Putamen (tissue), 1 donor: ENCODE results near the gene FAM131B.

Experiments used
- DNase-seq: peaks from one replicate; pipeline ENCODE4 v3.0.0-alpha.2; 2016; ENCODE audit warnings: low spot score

FAM131B gene

GRCh38 chr7:143358626-143359025 is 3.9 kb downstream of the FAM131B start:
- no peak for DNase-seq

- no peak for DNase-seq
Observed at GRCh38 chr7:143356414-143357050, 6.0 kb downstream of the FAM131B start.

- DNase-seq = no peak
Observed at GRCh38 chr7:143355450-143356385, 6.8 kb downstream of the FAM131B start.

- DNase-seq = no peak
Observed at GRCh38 chr7:143354965-143355364, 7.5 kb downstream of the FAM131B start.

GRCh38 chr7:143354376-143354775 is 8.1 kb downstream of the FAM131B start:
- DNase-seq = no peak

DNA sequence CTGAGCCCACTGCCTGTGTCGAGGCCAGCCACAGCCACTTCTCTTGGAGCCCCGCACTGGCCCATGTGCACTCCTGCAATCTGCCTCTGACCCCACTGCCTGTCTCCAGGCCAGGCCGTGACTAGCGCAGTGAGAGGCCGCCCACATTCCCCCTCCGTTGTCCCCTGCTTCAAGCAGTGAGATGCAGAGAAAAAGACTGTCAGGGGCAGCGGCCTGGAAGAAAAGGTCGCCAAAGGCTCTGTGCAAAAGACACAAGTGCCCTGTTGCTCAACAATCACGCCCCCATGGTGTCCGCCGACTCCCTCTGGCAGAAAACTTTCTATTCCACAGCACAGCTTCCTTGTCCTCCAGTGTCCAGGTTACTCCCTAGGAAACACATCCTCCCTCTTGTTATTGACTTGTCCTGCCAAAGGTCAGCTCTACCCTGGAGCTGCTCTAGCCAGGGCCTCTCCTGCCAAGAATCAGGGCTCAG is 9.9 kb downstream of the FAM131B start:
- DNase-seq = no peak

DNA sequence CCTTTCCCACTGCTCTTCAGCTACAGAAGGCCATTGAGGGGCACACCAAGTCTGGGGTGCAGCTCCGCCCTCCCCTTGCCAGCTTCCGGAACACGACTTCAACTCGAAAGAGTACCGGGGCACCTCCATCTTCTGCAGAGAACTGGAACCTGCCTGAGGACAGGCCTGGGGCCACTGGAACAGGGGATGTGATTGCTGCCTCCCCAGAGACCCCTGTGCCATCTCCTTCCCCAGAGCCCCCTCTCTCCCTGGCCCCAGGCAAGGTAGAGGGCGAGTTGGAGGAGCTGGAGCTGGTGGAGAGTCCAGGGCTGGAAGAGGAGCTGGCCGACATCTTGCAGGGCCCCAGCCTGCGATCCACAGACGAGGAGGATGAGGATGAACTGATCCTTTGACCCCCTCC is 10.9 kb downstream of the FAM131B start:
- no peak for DNase-seq

DNA sequence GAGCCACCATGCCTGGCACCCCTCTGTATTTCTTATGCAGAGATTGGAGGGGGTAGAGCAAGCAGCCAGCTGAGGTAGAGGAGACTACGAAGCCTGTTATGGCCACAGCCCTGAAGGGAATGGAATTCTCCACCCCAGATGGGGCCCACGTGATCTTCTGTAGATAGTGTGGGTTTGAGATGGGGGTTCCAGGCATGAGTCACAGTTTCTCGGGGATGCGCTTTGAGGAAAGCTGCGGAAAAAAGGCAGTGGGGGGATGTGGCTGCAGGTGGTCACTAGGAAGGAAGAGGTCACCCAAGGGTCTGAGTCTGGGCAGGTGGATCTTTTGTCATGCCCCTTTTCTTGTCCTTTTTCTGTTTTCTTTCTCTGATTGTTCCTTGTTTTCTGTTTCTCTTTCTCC is 11.5 kb downstream of the FAM131B start:
- DNase-seq = no peak

DNA sequence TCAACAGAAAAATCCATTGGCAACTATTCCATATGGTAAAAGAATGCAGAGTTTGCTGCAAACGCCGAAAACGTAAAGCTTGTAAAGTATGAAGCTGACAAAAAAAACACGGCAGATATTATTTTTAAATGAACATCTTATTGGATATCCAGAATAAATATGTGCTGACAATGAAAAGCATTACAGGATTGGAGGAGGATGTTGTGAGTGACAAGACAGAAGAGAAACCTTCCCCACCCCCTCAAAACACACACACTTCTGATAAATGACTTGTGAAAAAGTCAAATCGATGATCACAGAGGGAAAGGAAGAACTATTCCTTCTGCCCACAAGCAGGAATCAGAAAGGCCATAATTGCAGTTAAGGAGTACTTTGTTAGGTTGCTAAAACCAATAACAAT is 14.6 kb downstream of the FAM131B start:
- DNase-seq = no peak

DNA sequence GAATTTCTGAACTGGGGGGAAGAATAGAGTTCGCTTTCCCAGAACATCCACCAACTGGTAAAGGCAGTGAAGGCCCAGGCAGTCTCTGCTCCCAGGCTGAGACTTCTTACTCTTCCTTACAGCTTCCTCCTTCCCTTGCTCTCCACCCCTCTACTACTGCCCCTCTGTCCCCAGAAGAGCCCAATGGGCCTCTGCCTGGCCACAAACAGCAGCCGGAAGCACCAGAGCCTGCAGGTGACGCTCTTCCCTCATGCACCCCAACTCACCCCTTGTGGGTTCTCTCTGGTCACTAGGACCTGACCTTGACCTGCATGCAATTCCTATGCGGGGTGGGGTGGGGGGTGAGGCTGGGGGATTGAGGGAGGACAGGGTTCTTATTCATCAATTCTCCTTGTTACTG is 16.5 kb downstream of the FAM131B start:
- DNase-seq = no peak

DNA sequence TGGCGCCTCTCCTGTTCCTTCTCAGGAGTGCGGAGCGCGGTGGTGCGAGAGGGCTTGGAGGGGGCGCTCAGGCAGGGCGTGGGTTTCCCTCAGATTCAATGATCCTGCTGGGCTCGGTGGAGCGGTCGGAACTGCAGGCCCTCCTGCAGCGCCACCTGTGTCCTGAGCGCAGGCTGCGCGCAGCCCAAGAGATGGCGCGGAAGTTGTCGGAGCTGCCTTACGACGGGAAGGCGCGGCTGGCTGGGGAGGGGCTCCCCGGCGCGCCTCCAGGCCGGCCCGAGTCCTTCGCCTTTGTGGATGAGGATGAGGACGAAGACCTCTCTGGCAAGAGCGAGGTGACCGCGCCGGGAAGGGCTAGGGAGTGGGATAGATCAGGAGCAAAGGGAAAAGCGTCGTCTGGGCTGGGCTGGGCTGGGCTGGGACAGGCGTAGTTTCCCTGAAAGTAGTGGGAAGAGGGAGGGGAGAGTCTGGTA is 17.0 kb downstream of the FAM131B start:
- no peak for DNase-seq

DNA sequence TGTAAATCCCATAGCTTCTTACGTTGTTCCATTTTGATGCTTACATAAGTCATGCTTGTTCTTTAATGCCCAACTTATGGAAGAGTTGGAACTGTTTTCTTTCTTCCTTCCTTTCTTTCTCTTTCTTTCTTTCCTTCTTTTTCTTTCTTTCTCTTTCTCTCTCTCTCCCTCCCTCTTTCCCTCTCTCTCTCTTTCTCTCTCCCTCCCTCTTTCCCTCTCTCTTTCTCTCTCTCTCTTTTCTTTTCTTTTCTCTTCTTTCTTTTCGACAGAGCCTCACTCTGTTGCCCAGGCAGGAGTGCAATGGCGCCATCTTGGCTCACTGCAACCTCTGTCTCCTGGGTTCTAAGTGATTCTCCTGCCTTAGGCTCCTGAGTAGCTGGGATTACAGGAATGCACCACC is 18.9 kb downstream of the FAM131B start:
- DNase-seq = no peak

DNA sequence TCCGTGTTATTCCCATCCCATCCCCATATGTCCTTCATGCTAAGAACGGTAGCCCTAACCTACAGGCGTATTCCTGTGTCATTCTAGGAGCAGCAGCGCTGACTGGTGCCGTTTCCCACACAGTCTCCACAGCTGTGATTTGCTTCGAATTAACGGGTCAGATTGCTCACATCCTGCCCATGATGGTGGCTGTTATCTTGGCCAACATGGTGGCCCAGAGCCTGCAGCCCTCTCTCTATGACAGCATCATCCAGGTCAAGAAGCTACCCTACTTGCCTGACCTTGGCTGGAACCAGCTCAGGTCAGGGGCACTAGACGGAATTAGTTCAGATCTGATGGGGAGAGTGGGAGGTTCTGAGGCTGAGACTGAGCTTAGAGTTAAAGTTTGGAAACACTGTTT is 20.7 kb downstream of the FAM131B start:
- no peak for DNase-seq

- no peak for DNase-seq
Observed at GRCh38 chr7:143337216-143337615, 25.3 kb downstream of the FAM131B start.

- no peak for DNase-seq
Observed at GRCh38 chr7:143334244-143334643, 28.3 kb downstream of the FAM131B start.

DNA sequence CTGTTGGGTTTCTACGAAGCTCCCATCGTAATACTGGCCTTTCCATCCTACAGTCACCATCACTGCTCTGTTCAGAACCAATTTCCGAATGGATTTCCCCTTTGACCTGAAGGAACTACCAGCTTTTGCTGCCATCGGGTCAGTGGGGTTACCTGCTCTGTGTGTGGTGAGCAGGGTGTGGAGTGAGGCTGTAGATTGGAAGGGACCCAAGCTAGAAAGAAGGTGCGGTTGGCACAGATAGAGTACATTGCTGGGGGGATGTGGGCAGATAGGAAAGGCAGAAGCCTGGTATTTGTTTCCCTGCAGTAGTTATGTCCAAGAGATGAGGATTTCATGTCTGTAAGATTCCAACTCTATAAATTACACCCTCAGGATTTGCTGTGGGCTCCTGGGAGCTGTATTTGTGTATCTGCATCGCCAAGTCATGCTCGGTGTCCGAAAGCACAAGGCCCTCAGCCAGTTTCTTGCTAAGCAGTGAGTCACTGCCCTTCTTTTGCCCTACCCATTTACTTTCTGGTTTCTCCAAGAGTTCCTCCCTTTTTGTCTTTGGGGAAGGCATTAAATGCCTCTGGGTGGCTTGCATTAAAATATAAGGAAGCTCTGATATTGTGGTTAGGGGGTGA is 31.2 kb downstream of the FAM131B start:
- DNase-seq = no peak

- peak; percentile 79 for DNase-seq
Observed at GRCh38 chr7:143329471-143330170, 32.9 kb downstream of the FAM131B start.

DNA sequence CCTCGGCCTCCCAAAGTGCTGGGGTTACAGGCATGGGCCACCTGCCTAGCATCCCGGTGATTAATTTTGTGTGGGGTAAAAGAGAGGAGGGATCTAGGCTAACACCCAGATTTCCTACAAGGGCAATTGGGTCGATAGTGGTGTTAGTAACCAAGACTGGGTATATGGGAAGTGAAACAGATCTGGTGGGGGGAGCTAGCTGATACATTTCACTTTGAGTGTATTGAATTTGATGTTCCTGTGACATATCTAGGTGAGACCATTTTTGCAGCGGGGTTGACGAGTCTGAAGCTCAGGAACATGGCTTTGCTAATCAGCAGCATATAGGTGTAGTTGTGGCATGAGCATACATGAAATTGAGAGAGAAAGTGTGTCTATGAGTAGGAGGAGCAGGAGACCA is 34.6 kb downstream of the FAM131B start:
- DNase-seq = no peak

- no peak for DNase-seq
Observed at GRCh38 chr7:143325240-143325639, 37.3 kb downstream of the FAM131B start.

GRCh38 chr7:143323653-143324052 is 38.9 kb downstream of the FAM131B start:
- no peak for DNase-seq

- no peak for DNase-seq
Observed at GRCh38 chr7:143322760-143323633, 39.5 kb downstream of the FAM131B start.
